Naive thymus-derived CD4-positive, alpha-beta T cell (primary cell): Measurements from ENCODE around the gene NPLOC4. TPM values are rescaled to one million over a fixed set of nuclear protein-coding genes. Genes with fewer than 3 reads are reported as not detected.
A peak's percentile ranks its signal among the peaks of the same experiment; 100 is the strongest.

Experiments used
- ATAC-seq: fragments of 150-1000 bp; cut with Tn5 transposase; 2 replicates; pipeline ENCODE4 v1.10.0; 2021; ENCODE audit warnings: mild to moderate bottlenecking, moderate library complexity
- CTCF ChIA-PET: fragments of 350-600 bp; sonication (Branson Sonifier 250); formaldehyde crosslinking; loops from one replicate; lab custom pipeline; 2021; ENCODE audit warnings: antibody characterized with exemption; lab: Charles Lee
- POLR2A ChIA-PET: fragments of 350-600 bp; sonication (Branson Sonifier 250); formaldehyde crosslinking; loops from one replicate; lab custom pipeline; 2021; ENCODE audit warnings: antibody characterized with exemption, inconsistent platforms; lab: Charles Lee
- DNase-seq, 9 donors: peaks; one replicate each; pipeline versions ENCODE4 v3.0.0 to v3.0.0-alpha.2; 2020 to 2022; ENCODE audit warnings: mixed read lengths in 1 of 9
- H3K27ac ChIP-seq: one replicate; pipeline ENCODE4 v1.7.0; 2013; ENCODE audit warnings: mild to moderate bottlenecking, low read depth, low read length, moderate library complexity
- H3K27me3 ChIP-seq, 2 donors: one replicate each; pipeline ENCODE4 v1.7.0; 2013; ENCODE audit warnings: low read length in 2 of 2, mild to moderate bottlenecking in 2 of 2, moderate library complexity in 2 of 2; ENCODE audit not compliant: control insufficient read depth in 2 of 2, insufficient read depth in 2 of 2
- H3K36me3 ChIP-seq, 3 experiments: 1 replicate in 2 of 3; 2 replicates in 1 of 3; pipeline ENCODE4 v1.7.0; 2013; ENCODE audit warnings: low read length in 3 of 3, mild to moderate bottlenecking in 3 of 3, moderate library complexity in 1 of 3; ENCODE audit not compliant: insufficient read depth in 3 of 3, control insufficient read depth in 2 of 3
- H3K4me1 ChIP-seq, 2 donors: one replicate each; pipeline ENCODE4 v1.7.0; 2013; ENCODE audit warnings: low read length in 2 of 2, mild to moderate bottlenecking in 2 of 2, moderate library complexity in 1 of 2; ENCODE audit not compliant: control insufficient read depth in 2 of 2, insufficient read depth in 2 of 2
- H3K4me3 ChIP-seq: 2 replicates; pipeline ENCODE4 v1.7.0; 2013; ENCODE audit warnings: mild to moderate bottlenecking, low read length
- H3K9me3 ChIP-seq, 3 experiments: 1 replicate in 2 of 3; 2 replicates in 1 of 3; pipeline ENCODE4 v1.7.0; 2013; ENCODE audit warnings: low read length in 3 of 3; ENCODE audit not compliant: control insufficient read depth in 2 of 3
- H3K27ac Mint-ChIP-seq, 9 donors: one replicate each; pipeline ENCODE4 v1.8.0; 2020 to 2022; ENCODE audit warnings: mixed read lengths in 9 of 9, mild to moderate bottlenecking in 8 of 9, moderate library complexity in 5 of 9, inconsistent platforms in 2 of 9
- H3K27me3 Mint-ChIP-seq, 5 donors: one replicate each; pipeline ENCODE4 v1.8.0; 2021 to 2022; ENCODE audit warnings: mixed read lengths in 5 of 5, mild to moderate bottlenecking in 1 of 5
- H3K36me3 Mint-ChIP-seq, 5 donors: one replicate each; pipeline ENCODE4 v1.8.0; 2020 to 2022; ENCODE audit warnings: mixed read lengths in 5 of 5, mild to moderate bottlenecking in 3 of 5, inconsistent platforms in 1 of 5
- H3K4me1 Mint-ChIP-seq, 7 donors: one replicate each; pipeline ENCODE4 v1.8.0; 2020 to 2022; ENCODE audit warnings: mixed read lengths in 7 of 7, mild to moderate bottlenecking in 3 of 7, inconsistent platforms in 1 of 7
- H3K4me3 Mint-ChIP-seq, 10 donors: one replicate each; pipeline ENCODE4 v1.8.0; 2020 to 2022; ENCODE audit warnings: mild to moderate bottlenecking in 10 of 10, mixed read lengths in 10 of 10, moderate library complexity in 6 of 10, inconsistent platforms in 2 of 10
- H3K9me3 Mint-ChIP-seq, 11 donors: one replicate each; pipeline ENCODE4 v1.8.0; 2020 to 2022; ENCODE audit warnings: mixed read lengths in 11 of 11, mild to moderate bottlenecking in 4 of 11, inconsistent platforms in 1 of 11, moderate library complexity in 1 of 11
- intact Hi-C, 2 donors: fragments of 100-400 bp; cut with micrococcal nuclease; formaldehyde crosslinking; loops; one replicate each; pipeline ENCODE4 v1.15.1; 2023
- polyA plus RNA-seq, 2 donors: library from polyadenylated mRNA; unstranded; fragments of 300-500 nt; fragmentation: Illumina TruSeq; gene quantifications; one replicate each; pipeline ENCODE4 v1.2.3, GENCODE V29; 2021
- total RNA-seq, 6 experiments: library from RNA in 5 of 6; stranded (reverse) in 5 of 6; gene quantifications; 1 replicate in 5 of 6; 2 replicates in 1 of 6; pipeline ENCODE4 v1.2.3 and lab custom pipeline; 2021 to 2026

NPLOC4 gene
- total and polyA plus RNA-seq, 7 experiments from 2014 or later = 47.8 to 125 (median 84.2) TPM

DNA sequence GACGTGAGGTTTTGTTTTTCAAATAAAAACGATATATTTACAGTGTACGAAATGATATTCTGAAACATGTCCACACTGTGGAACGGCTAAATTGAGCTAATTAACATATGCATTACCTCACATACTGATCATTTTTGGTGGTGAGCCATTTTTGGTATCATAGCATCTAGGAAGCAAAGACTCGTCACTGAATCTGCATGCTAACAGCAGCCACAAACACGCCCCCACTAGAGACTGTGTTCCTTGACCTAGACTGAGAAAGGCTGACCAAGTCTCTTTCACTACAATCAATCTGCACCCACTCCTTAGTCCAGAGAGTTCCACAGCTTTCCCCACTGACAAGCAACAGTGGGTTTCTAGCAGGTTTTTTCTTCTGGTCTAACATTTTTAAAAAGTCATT lies 29.5 kb downstream of the NPLOC4 start:
- ATAC-seq (no peak), DNase-seq (no peak)
- ChIA-PET POLR2A (interaction anchor here (0.6 to 1.3 kb wide), 3 partner anchors 20 to 1121 kb away, joined by 3 to 4 read pairs (median 3); no protein-coding TSS in a partner anchor), CTCF (interaction anchor here (0.7 kb wide), 1 partner anchor 88 kb away, joined by 3 read pairs; no protein-coding TSS in a partner anchor)
- H3K4me3 ChIP-seq = no peak overlapping the region
- no peaks in the 10 kb centered on the region for H3K27me3 ChIP-seq
- intact Hi-C loops = no loop called here
- H3K27ac Mint-ChIP-seq = no peak overlapping the region
- peaks cover 4 to 35% (median 11%) of the 10 kb centered on the region in 5 donors for H3K36me3 Mint-ChIP-seq
- peaks cover 0 to 3% (median 0%) of the 10 kb centered on the region in 7 donors for H3K4me1 Mint-ChIP-seq
- H3K27me3 Mint-ChIP-seq = no peaks in the 10 kb centered on the region
- no peaks in the 10 kb centered on the region for H3K9me3 Mint-ChIP-seq
- peaks cover 17 to 70% (median 20%) of the 10 kb centered on the region in 3 experiments for H3K36me3 ChIP-seq
- no peak overlapping the region for H3K27ac ChIP-seq
- no peaks in the 10 kb centered on the region for H3K4me1 ChIP-seq
- H3K4me3 Mint-ChIP-seq = no peak overlapping the region
- no peaks in the 10 kb centered on the region for H3K9me3 ChIP-seq

GRCh38 chr17:81603846-81604610 lies 32.9 kb downstream of the NPLOC4 start:
- intact Hi-C loops = loop anchor here in 1 of 2 donors (5.0 kb wide), 2 partner anchors 312 to 462 kb away; no protein-coding TSS in a partner anchor
- POLR2A ChIA-PET = no interaction called here
- CTCF ChIA-PET = interaction anchor here (0.6 kb wide), 1 partner anchor 37 kb away, joined by 3 read pairs; no protein-coding TSS in a partner anchor

DNA sequence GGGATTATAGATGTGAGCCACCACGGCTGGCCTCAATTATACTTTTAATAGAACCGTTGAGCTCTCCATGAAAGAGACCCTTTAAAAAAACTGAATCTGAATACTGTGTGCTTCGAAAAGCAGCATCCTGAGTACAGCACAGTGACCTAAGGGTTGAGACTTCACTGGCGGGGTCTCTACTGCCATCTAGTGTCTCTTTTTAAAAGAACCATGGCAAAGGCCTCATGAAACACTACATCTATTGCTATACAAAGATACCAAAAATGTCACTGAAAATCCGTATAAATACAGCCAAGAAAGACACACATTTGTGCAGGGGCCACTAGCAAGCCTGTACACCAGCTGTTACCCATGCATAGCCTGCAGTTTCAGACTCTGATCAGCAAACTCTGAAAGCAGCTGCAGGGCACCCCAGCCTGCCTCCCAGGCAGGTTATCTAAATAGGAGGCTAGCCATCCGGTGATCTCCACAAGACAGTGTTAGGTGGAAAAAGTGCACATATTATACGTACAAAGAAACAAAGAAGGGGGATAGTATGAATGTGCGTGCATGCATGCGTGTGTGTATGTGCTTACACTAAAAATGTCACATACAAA lies 35.3 kb downstream of the NPLOC4 start:
- ATAC-seq = peak; percentile 92
- intact Hi-C loops = loop anchor here (1.0 to 5.0 kb wide), 7 partner anchors 48 to 459 kb away; partner anchors contain the start of gene FAAP100 (in 1 of the 2)
- Mint-ChIP-seq H3K4me1 (peaks cover 2 to 14% (median 9%) of the 10 kb centered on the region in 7 donors), H3K4me3 (no peak overlapping the region), H3K9me3 (no peaks in the 10 kb centered on the region), H3K27me3 (no peaks in the 10 kb centered on the region), H3K27ac (peak overlapping the region in 3 of 9 donors; percentile 1 to 48 (median 25)), H3K36me3 (peaks cover 5 to 34% (median 13%) of the 10 kb centered on the region in 5 donors)
- no peaks in the 10 kb centered on the region for H3K9me3 ChIP-seq
- POLR2A ChIA-PET = interaction anchor here (0.9 to 1.6 kb wide), 4 partner anchors 49 to 117 kb away, joined by 3 to 6 read pairs (median 4); partner anchors contain the start of gene FAAP100
- peaks cover 0 to 6% of the 10 kb centered on the region in 2 donors for H3K4me1 ChIP-seq
- no peak overlapping the region for H3K27ac ChIP-seq
- H3K4me3 ChIP-seq = no peak overlapping the region
- peak in 8 of 9 donors; percentile 30 to 69 (median 60) for DNase-seq
- no peaks in the 10 kb centered on the region for H3K27me3 ChIP-seq
- H3K36me3 ChIP-seq = peaks cover 9 to 57% (median 11%) of the 10 kb centered on the region in 3 experiments
- CTCF ChIA-PET = interaction anchor here (0.5 to 2.7 kb wide), 11 partner anchors 13 to 351 kb away, joined by 3 to 18 read pairs (median 4); partner anchors contain the start of gene FAAP100

More at GRCh38 chr17:81603846-81604610, 32.9 kb downstream of the NPLOC4 start:
- no peak overlapping the region for H3K27ac Mint-ChIP-seq
- Histone ChIP-seq H3K4me1 (peaks cover 0 to 6% of the 10 kb centered on the region in 2 donors), H3K9me3 (no peaks in the 10 kb centered on the region), H3K27ac (no peak overlapping the region), H3K4me3 (no peak overlapping the region), H3K27me3 (no peaks in the 10 kb centered on the region), H3K36me3 (peaks cover 11 to 60% (median 14%) of the 10 kb centered on the region in 3 experiments)
- no peaks in the 10 kb centered on the region for H3K9me3 Mint-ChIP-seq
- H3K27me3 Mint-ChIP-seq = no peaks in the 10 kb centered on the region
- ATAC-seq = no peak
- peaks cover 5 to 37% (median 13%) of the 10 kb centered on the region in 5 donors for H3K36me3 Mint-ChIP-seq
- H3K4me1 Mint-ChIP-seq = peaks cover 2 to 10% (median 6%) of the 10 kb centered on the region in 7 donors
- no peak overlapping the region for H3K4me3 Mint-ChIP-seq
- DNase-seq = no peak

GRCh38 chr17:81599719-81600486 lies 37.0 kb downstream of the NPLOC4 start:
- DNase-seq (no peak), ATAC-seq (no peak)
- Mint-ChIP-seq H3K9me3 (no peaks in the 10 kb centered on the region), H3K4me1 (peaks cover 2 to 14% (median 9%) of the 10 kb centered on the region in 7 donors), H3K4me3 (no peak overlapping the region), H3K36me3 (peaks cover 5 to 27% (median 13%) of the 10 kb centered on the region in 5 donors), H3K27me3 (no peaks in the 10 kb centered on the region), H3K27ac (peak overlapping the region in 1 of 9 donors; percentile 36)
- H3K4me3 ChIP-seq = no peak overlapping the region
- peaks cover 7 to 61% (median 16%) of the 10 kb centered on the region in 3 experiments for H3K36me3 ChIP-seq
- CTCF ChIA-PET = interaction anchor here (0.6 to 2.7 kb wide), 4 partner anchors 81 to 460 kb away, joined by 3 to 18 read pairs (median 5); no protein-coding TSS in a partner anchor
- POLR2A ChIA-PET = interaction anchor here (0.7 to 1.6 kb wide), 3 partner anchors 47 to 89 kb away, joined by 3 to 6 read pairs (median 5); partner anchors contain the start of gene FAAP100
- intact Hi-C loops = loop anchor here (2.0 to 5.0 kb wide), 4 partner anchors 47 to 458 kb away; partner anchors contain the start of gene FAAP100 (in 1 of the 2)
- H3K27ac ChIP-seq = no peak overlapping the region
- peaks cover 0 to 6% of the 10 kb centered on the region in 2 donors for H3K4me1 ChIP-seq
- H3K9me3 ChIP-seq = no peaks in the 10 kb centered on the region
- H3K27me3 ChIP-seq = no peaks in the 10 kb centered on the region

DNA sequence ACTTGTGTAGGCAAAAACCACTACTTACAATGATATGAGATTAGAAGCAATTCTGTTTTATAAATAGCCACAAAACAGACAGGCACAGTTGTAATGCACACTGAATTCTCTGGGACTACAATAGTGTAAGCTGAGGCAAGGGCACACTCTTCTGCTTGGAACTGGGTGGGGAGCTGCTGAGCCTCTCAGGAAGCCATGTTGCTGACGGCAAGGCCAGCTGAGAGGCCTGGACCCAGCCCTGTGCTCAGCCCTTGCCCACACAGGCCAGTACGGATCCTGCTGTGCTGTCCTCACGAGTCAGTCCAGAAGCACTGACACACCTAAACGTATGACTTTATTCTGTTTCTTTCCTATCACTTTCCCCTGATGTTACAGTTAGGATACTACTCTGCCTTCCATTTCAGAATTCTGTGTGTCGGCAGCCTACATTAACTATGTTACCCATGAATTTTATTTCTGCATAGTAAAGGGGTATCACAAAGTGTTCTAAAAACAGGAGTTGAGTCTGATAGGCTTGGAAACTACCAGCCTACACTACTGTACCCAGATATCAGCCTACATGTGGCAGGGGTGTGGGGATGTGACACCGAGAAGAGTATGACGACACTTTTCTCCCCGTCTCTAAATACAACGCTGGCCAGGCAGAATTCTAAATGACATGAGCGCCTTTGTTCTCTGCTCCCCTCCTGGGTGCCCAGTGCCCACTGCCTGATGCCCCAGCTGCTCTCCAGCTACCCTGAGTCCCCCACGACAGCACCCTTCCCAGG lies 43.6 kb downstream of the NPLOC4 start:
- Mint-ChIP-seq H3K27me3 (no peaks in the 10 kb centered on the region), H3K4me3 (no peak overlapping the region)

More for the DNA sequence above, 43.6 kb downstream of the NPLOC4 start:
- no peaks in the 10 kb centered on the region for H3K27me3 ChIP-seq
- peaks cover 0 to 3% (median 0%) of the 10 kb centered on the region in 7 donors for H3K4me1 Mint-ChIP-seq
- no peak for ATAC-seq
- intact Hi-C loops = no loop called here
- peaks cover 0 to 42% (median 18%) of the 10 kb centered on the region in 5 donors for H3K36me3 Mint-ChIP-seq
- H3K4me3 ChIP-seq = no peak overlapping the region
- ChIA-PET CTCF (no interaction called here), POLR2A (no interaction called here)
- no peak overlapping the region for H3K27ac ChIP-seq
- H3K9me3 ChIP-seq = no peaks in the 10 kb centered on the region
- peak overlapping the region in 2 of 9 donors; percentile 23 to 51 for H3K27ac Mint-ChIP-seq
- H3K4me1 ChIP-seq = no peaks in the 10 kb centered on the region
- H3K9me3 Mint-ChIP-seq = no peaks in the 10 kb centered on the region
- no peak for DNase-seq
- peaks cover 17 to 81% (median 21%) of the 10 kb centered on the region in 3 experiments for H3K36me3 ChIP-seq
